Mesothelial cell of epicardium (in vitro differentiated cells): Measurements from ENCODE around the gene LRRC7. TPM values are rescaled to one million over a fixed set of nuclear protein-coding genes. Genes with fewer than 3 reads are reported as not detected.

Experiments
- DNase-seq, 2 experiments: peaks; one replicate each; pipeline ENCODE4 v3.0.0; 2021; ENCODE audit warnings: low spot score in 2 of 2; ENCODE audit not compliant: unreplicated experiment in 2 of 2
- H3K27ac Mint-ChIP-seq: 2 replicates; pipeline ENCODE4 v1.8.0; 2021; ENCODE audit warnings: mixed read lengths
- H3K27me3 Mint-ChIP-seq: 2 replicates; pipeline ENCODE4 v1.8.0; 2021; ENCODE audit warnings: low read depth, mixed read lengths
- H3K36me3 Mint-ChIP-seq: 2 replicates; pipeline ENCODE4 v1.8.0; 2021; ENCODE audit warnings: mixed read lengths
- H3K4me1 Mint-ChIP-seq: 2 replicates; pipeline ENCODE4 v1.8.0; 2021; ENCODE audit warnings: mixed read lengths
- H3K4me3 Mint-ChIP-seq: 2 replicates; pipeline ENCODE4 v1.8.0; 2021; ENCODE audit warnings: mild to moderate bottlenecking, moderate library complexity, mixed read lengths
- H3K9me3 Mint-ChIP-seq: 2 replicates; pipeline ENCODE4 v1.8.0; 2021; ENCODE audit warnings: mixed read lengths
- total RNA-seq: library from RNA; stranded (reverse); gene quantifications from 3 replicates; pipeline ENCODE4 v1.2.1, GENCODE V29; 2021
- TF ChIP-seq, protein P1 (sequence below): fragments of 200-600 bp; sonication (generic); IDR thresholded peaks from one replicate; pipeline ENCODE4 v1.5.0; 2021; ENCODE audit warnings: antibody characterized with exemption; ENCODE audit not compliant: unreplicated experiment

LRRC7 gene
- total RNA-seq, 1 donor from 2014 or later: 0.09 TPM

DNA sequence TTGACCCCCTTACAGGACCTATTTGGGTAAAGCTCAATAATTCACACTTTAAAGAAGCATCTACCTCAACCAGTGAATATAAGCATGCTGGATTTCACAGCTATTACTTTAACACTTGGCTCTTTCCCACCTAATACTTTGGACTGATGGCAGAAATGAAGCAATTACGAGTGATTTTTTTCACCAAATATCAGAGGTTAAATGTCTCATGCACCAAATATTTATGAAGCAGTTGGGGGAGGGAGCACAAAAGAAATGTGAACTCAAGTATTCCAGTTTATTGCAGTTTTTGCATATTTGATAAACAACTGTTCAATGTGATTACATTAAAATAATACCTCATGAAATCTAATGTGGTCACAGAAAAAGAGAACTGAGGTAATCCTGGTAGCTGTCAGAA is 223.6 kb downstream of the LRRC7 start:
- TF ChIP-seq, protein P1, sequence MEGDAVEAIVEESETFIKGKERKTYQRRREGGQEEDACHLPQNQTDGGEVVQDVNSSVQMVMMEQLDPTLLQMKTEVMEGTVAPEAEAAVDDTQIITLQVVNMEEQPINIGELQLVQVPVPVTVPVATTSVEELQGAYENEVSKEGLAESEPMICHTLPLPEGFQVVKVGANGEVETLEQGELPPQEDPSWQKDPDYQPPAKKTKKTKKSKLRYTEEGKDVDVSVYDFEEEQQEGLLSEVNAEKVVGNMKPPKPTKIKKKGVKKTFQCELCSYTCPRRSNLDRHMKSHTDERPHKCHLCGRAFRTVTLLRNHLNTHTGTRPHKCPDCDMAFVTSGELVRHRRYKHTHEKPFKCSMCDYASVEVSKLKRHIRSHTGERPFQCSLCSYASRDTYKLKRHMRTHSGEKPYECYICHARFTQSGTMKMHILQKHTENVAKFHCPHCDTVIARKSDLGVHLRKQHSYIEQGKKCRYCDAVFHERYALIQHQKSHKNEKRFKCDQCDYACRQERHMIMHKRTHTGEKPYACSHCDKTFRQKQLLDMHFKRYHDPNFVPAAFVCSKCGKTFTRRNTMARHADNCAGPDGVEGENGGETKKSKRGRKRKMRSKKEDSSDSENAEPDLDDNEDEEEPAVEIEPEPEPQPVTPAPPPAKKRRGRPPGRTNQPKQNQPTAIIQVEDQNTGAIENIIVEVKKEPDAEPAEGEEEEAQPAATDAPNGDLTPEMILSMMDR: no peak
- no peaks in the 10 kb centered on the region for H3K36me3 Mint-ChIP-seq
- H3K9me3 Mint-ChIP-seq: no peaks in the 10 kb centered on the region
- H3K4me1 Mint-ChIP-seq: no peaks in the 10 kb centered on the region
- no peak overlapping the region for H3K4me3 Mint-ChIP-seq
- DNase-seq: no peak
- no peak overlapping the region for H3K27ac Mint-ChIP-seq
- peaks cover 5% of the 10 kb centered on the region for H3K27me3 Mint-ChIP-seq

DNA sequence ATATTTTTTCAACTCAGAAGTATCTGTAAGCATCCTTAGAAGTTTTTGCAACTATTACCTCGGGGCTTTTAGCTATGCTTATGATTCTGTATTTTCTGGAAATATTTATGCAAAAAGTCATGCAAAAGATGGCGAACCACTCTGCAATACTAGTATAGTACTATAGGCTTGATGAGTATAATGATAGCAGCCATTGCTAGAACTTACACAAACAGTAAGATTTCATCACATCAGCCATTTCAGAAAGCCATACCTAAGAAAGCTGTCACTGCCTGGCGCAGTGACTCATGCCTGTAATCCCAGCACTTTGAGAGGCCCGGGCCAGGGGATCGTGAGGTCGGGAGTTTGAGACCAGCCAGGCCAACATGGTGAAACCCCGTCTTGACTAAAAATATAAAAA is 227.1 kb downstream of the LRRC7 start:
- H3K27me3 Mint-ChIP-seq: no peaks in the 10 kb centered on the region
- no peak overlapping the region for H3K27ac Mint-ChIP-seq
- no peak overlapping the region for H3K4me3 Mint-ChIP-seq
- TF ChIP-seq, protein P1: no peak
- H3K9me3 Mint-ChIP-seq: peaks cover 1% of the 10 kb centered on the region
- no peak for DNase-seq
- no peaks in the 10 kb centered on the region for H3K36me3 Mint-ChIP-seq
- no peaks in the 10 kb centered on the region for H3K4me1 Mint-ChIP-seq

DNA sequence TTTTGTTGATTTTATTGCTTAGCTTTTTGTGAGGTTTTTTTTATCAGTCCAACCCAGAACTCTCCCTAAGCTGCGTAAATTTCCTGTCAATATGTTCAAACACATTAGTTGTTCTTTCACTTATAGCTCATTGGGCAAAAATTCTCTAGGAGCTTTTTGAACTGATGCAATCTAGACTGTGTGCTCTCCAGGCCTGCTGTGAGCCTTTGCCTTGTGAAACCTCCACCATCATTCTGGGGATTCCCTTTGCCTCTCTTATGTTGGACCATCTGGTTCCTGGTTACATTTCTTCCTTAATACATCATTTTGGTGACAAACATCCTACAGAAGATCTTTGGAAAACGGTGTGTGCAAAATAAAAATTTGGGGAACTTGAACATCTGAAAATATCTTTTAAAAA is 247.2 kb downstream of the LRRC7 start:
- Mint-ChIP-seq H3K4me3 (no peak overlapping the region), H3K4me1 (no peaks in the 10 kb centered on the region), H3K9me3 (no peaks in the 10 kb centered on the region), H3K27ac (no peak overlapping the region), H3K36me3 (no peaks in the 10 kb centered on the region), H3K27me3 (peaks cover 4% of the 10 kb centered on the region)
- DNase-seq: no peak
- TF ChIP-seq, protein P1: no peak

DNA sequence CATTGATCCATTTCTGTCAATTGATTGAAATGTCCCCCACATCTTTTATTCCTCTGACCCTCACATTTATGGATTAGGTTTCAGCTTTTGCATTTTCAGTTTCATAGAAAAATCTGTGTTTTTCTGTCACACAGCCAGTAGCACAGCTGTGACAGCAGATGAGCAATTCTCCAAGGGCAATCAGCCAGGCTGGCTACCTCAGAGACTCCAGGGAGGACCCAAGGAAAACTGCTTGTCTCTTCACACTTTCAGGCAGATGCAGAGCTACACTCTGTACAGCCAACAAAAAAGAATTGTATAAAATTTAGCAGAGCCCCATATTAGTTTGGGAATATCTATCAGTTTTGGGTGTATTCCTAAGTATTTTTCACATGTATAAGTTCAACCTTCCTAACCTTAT is 257.2 kb downstream of the LRRC7 start:
- H3K27me3 Mint-ChIP-seq: peaks cover 8% of the 10 kb centered on the region
- H3K4me1 Mint-ChIP-seq: no peaks in the 10 kb centered on the region
- no peak overlapping the region for H3K27ac Mint-ChIP-seq
- TF ChIP-seq, protein P1: no peak
- DNase-seq: no peak
- H3K36me3 Mint-ChIP-seq: no peaks in the 10 kb centered on the region
- no peaks in the 10 kb centered on the region for H3K9me3 Mint-ChIP-seq
- H3K4me3 Mint-ChIP-seq: no peak overlapping the region

DNA sequence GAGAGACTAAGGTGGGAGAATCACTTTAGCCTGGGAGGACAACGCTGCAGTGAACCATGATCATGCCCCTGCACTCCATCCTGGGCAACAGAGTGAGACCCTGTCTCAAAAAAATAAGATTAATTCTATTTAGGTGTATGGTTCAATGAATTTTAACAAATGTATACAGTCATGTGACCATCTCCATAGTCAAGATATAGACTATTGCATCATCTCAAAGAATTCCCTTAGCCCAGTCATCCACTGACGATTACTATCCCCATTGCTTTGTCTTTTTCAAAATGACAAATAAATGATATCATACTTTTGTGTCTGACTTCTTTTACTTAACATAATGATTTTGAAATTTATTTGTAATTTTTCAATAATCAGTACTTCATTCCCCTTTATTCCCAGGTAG is 260.0 kb downstream of the LRRC7 start:
- no peaks in the 10 kb centered on the region for H3K36me3 Mint-ChIP-seq

More for the DNA sequence above, 260.0 kb downstream of the LRRC7 start:
- TF ChIP-seq, protein P1: no peak
- Mint-ChIP-seq H3K9me3 (no peaks in the 10 kb centered on the region), H3K27me3 (peaks cover 2% of the 10 kb centered on the region), H3K4me3 (no peak overlapping the region), H3K27ac (no peak overlapping the region), H3K4me1 (no peaks in the 10 kb centered on the region)
- no peak for DNase-seq
